ENCODE data around the gene FAM53B.

The FAM53B gene

DNA sequence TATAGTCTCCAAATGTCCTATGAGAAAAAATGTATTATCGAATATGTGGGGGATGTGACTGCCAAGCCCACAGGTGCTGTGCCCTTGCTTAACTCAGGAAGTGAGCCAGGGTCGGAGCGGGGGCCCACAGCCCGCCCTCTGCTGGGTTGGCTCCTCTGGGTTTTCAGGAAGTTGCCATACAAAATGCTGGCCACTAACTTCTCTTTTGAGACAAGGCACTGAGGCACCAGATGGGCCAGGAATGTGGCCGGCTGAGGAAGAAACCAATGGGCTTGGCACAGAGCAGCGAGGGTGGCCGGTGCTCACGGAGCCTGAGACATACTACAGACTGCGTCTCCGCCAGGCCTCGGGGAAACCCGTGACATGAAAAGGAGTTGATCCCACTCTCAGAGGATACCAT, 58.9 kb downstream of the FAM53B start:
- DNase-seq (ENCODE audit: low read depth): no peak
- TF ChIP-seq CTCF (conservative IDR thresholded peaks at IDR 0.05; ENCODE audit: control insufficient read depth, insufficient read depth, low read depth, low read length): no peak
- no peak overlapping the region for H3K4me3 ChIP-seq (ENCODE audit: control insufficient read depth, low read depth, low read length)

GRCh38 chr10:124683814-124684213, 60.4 kb downstream of the FAM53B start:
- no peak for TF ChIP-seq CTCF (conservative IDR thresholded peaks at IDR 0.05; ENCODE audit: control insufficient read depth, insufficient read depth, low read depth, low read length)
- no peak overlapping the region for H3K4me3 ChIP-seq (ENCODE audit: control insufficient read depth, low read depth, low read length)
- DNase-seq (ENCODE audit: low read depth): no peak

DNA sequence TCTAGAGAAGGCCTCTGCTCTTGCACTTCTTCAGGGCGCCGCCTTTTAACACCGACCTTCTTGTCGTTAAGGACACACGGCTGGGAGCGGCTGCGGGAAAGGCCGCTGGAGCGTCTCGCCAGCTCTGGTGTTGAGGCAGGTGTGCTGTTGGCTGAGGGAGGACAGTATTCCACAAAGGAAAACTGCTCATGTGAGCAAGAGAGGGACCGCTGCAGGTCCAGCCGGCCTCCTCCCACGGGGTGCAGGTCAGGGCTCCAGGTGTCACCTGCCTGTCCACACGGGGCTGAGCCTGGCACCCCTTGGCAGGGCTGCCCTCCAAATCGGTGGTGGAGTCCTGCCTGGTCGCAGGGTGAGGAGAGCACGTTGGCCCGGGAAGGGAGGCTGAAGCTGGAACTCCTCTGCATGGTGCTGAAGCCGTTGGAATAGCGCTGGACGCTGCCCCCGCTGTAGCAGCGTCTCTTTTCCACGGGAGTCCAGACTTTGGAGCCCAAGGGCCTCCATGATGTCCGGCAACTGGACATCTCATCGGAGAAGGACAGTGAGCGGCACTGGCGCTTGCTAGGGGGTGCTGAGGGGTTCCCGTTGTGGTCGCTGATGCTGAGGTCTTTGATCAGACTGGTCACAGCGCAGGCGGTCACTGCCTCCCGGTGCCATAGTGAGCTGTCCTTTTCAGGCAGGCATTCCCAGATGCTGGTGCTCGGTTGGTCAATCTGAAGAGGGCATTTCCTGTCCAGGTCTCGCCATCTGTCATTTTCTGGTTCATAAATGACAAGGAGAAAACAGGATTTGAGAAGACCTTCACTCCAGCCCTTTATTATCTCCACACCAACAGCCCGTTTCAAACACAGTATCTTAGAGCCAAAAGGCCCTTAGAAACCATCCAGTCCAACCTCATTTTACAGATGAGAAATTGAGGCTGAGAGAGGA, 62.3 kb downstream of the FAM53B start:
- no peak overlapping the region for H3K4me3 ChIP-seq (ENCODE audit: control insufficient read depth, low read depth, low read length)
- no peak for TF ChIP-seq CTCF (conservative IDR thresholded peaks at IDR 0.05; ENCODE audit: control insufficient read depth, insufficient read depth, low read depth, low read length)
- DNase-seq (ENCODE audit: low read depth): no peak

GRCh38 chr10:124681091-124681490, 63.1 kb downstream of the FAM53B start:
- TF ChIP-seq CTCF (conservative IDR thresholded peaks at IDR 0.05; ENCODE audit: control insufficient read depth, insufficient read depth, low read depth, low read length): no peak
- H3K4me3 ChIP-seq (ENCODE audit: control insufficient read depth, low read depth, low read length): no peak overlapping the region
- no peak for DNase-seq (ENCODE audit: low read depth)

GRCh38 chr10:124680675-124681074, 63.5 kb downstream of the FAM53B start:
- TF ChIP-seq CTCF (conservative IDR thresholded peaks at IDR 0.05; ENCODE audit: control insufficient read depth, insufficient read depth, low read depth, low read length): no peak
- DNase-seq (ENCODE audit: low read depth): peak; percentile 85
- H3K4me3 ChIP-seq (ENCODE audit: control insufficient read depth, low read depth, low read length): no peak overlapping the region

DNA sequence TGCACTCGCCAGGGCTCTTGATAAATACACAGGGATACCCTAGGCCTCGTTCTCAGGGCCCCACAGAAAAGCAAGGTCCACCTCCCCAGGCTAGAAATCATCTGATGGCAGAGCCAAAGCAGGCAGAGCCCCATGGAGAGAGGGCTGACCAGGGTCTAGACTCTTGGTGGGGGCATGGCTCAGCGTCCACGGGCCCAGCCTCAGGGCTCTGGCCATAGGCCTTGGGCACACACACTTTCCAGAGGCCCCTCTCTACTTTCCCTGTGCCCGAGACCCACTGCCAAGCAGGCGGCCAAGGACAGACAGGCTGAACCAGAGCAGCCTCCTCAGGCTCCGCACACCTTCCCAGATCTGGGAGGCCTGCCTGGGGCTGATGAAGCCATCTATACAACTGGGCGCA, 64.8 kb downstream of the FAM53B start:
- no peak for TF ChIP-seq CTCF (conservative IDR thresholded peaks at IDR 0.05; ENCODE audit: control insufficient read depth, insufficient read depth, low read depth, low read length)
- DNase-seq (ENCODE audit: low read depth): no peak
- no peak overlapping the region for H3K4me3 ChIP-seq (ENCODE audit: control insufficient read depth, low read depth, low read length)
